ENCODE measurements around the gene PLXNA2.

DNA sequence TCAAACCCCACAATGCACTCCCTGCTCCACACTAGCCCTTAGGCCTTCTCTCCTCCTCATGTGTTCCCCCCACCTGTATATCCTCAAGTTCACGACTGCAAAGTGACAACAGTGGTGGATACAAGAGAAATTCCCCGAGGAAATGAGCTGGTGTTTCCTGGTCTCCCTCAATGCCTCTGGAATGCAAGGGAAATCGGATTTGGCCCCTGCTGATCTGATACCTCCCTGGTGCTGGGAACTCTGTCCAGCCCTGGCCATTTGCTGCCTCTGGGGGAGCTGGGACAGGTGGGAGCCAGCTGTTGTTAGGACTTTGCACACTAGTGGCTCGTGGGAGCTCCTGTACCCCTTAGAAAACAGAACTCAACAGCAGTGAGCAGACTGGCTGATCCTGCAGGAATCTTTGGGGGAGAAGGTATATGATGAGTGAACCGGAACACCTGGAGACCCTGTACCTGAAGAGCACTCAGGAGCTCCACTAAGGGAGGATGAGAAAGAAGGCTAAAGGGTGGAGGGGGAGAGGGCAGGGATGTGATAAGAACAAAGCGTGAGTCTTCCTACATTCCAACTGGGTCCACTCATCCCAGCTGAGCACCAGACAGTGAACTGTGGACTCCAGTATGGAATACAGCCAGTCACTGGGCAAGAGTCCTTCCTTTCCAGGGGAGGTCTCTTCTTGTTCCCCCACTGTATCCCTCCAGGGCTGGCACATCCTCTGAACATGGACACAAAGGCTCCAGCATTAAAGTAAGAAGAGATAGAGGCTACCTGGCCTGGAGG, 69.3 kb downstream of the PLXNA2 start:
- TF ChIP-seq, protein P1, sequence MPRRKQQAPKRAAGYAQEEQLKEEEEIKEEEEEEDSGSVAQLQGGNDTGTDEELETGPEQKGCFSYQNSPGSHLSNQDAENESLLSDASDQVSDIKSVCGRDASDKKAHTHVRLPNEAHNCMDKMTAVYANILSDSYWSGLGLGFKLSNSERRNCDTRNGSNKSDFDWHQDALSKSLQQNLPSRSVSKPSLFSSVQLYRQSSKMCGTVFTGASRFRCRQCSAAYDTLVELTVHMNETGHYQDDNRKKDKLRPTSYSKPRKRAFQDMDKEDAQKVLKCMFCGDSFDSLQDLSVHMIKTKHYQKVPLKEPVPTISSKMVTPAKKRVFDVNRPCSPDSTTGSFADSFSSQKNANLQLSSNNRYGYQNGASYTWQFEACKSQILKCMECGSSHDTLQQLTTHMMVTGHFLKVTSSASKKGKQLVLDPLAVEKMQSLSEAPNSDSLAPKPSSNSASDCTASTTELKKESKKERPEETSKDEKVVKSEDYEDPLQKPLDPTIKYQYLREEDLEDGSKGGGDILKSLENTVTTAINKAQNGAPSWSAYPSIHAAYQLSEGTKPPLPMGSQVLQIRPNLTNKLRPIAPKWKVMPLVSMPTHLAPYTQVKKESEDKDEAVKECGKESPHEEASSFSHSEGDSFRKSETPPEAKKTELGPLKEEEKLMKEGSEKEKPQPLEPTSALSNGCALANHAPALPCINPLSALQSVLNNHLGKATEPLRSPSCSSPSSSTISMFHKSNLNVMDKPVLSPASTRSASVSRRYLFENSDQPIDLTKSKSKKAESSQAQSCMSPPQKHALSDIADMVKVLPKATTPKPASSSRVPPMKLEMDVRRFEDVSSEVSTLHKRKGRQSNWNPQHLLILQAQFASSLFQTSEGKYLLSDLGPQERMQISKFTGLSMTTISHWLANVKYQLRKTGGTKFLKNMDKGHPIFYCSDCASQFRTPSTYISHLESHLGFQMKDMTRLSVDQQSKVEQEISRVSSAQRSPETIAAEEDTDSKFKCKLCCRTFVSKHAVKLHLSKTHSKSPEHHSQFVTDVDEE (CRISPR knock-in tag; IDR thresholded peaks at IDR 0.05) = no peak
- TF ChIP-seq, protein P2, sequence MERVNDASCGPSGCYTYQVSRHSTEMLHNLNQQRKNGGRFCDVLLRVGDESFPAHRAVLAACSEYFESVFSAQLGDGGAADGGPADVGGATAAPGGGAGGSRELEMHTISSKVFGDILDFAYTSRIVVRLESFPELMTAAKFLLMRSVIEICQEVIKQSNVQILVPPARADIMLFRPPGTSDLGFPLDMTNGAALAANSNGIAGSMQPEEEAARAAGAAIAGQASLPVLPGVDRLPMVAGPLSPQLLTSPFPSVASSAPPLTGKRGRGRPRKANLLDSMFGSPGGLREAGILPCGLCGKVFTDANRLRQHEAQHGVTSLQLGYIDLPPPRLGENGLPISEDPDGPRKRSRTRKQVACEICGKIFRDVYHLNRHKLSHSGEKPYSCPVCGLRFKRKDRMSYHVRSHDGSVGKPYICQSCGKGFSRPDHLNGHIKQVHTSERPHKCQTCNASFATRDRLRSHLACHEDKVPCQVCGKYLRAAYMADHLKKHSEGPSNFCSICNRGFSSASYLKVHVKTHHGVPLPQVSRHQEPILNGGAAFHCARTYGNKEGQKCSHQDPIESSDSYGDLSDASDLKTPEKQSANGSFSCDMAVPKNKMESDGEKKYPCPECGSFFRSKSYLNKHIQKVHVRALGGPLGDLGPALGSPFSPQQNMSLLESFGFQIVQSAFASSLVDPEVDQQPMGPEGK (CRISPR knock-in tag; IDR thresholded peaks at IDR 0.05; ENCODE audit: borderline replicate concordance) = no peak
- TF ChIP-seq, protein P3, sequence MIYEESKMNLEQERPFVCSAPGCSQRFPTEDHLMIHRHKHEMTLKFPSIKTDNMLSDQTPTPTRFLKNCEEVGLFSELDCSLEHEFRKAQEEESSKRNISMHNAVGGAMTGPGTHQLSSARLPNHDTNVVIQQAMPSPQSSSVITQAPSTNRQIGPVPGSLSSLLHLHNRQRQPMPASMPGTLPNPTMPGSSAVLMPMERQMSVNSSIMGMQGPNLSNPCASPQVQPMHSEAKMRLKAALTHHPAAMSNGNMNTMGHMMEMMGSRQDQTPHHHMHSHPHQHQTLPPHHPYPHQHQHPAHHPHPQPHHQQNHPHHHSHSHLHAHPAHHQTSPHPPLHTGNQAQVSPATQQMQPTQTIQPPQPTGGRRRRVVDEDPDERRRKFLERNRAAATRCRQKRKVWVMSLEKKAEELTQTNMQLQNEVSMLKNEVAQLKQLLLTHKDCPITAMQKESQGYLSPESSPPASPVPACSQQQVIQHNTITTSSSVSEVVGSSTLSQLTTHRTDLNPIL (CRISPR knock-in tag; IDR thresholded peaks at IDR 0.05; ENCODE audit: low read depth) = no peak
- TF ChIP-seq ESRRG (CRISPR knock-in tag; IDR thresholded peaks at IDR 0.05) = no peak
- TF ChIP-seq GLIS3 (CRISPR knock-in tag; IDR thresholded peaks at IDR 0.05) = no peak
- TF ChIP-seq, protein P4, sequence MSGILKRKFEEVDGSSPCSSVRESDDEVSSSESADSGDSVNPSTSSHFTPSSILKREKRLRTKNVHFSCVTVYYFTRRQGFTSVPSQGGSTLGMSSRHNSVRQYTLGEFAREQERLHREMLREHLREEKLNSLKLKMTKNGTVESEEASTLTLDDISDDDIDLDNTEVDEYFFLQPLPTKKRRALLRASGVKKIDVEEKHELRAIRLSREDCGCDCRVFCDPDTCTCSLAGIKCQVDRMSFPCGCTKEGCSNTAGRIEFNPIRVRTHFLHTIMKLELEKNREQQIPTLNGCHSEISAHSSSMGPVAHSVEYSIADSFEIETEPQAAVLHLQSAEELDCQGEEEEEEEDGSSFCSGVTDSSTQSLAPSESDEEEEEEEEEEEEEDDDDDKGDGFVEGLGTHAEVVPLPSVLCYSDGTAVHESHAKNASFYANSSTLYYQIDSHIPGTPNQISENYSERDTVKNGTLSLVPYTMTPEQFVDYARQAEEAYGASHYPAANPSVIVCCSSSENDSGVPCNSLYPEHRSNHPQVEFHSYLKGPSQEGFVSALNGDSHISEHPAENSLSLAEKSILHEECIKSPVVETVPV (CRISPR knock-in tag; IDR thresholded peaks at IDR 0.05) = no peak
- no peak for TF ChIP-seq RARB (CRISPR knock-in tag; IDR thresholded peaks at IDR 0.05)
- no peak for TF ChIP-seq ARNTL (CRISPR knock-in tag; IDR thresholded peaks at IDR 0.05; ENCODE audit: borderline replicate concordance, low read depth)
- no peak for TF ChIP-seq ZFP30 (CRISPR knock-in tag; IDR thresholded peaks at IDR 0.05)
- TF ChIP-seq PPARA (CRISPR knock-in tag; IDR thresholded peaks at IDR 0.05; ENCODE audit: borderline replicate concordance) = no peak
- TF ChIP-seq BACH2 (CRISPR knock-in tag; IDR thresholded peaks at IDR 0.05; ENCODE audit: borderline replicate concordance) = no peak
- TF ChIP-seq ZFP3 (CRISPR knock-in tag; IDR thresholded peaks at IDR 0.05) = no peak
- no peak for TF ChIP-seq ISL1 (CRISPR knock-in tag; IDR thresholded peaks at IDR 0.05)
- no peak for TF ChIP-seq OSR1 (CRISPR knock-in tag; IDR thresholded peaks at IDR 0.05)
